Measurements from ENCODE around the gene POF1B.

Gene POF1B

GRCh38 chrX:85378461-85378860, 1.0 kb downstream of the POF1B start:
- TF ChIP-seq CTCF (IDR thresholded peaks at IDR 0.05; ENCODE audit: low read length) (no peak), EZH2 (optimal IDR thresholded peaks at IDR 0.05; ENCODE audit: low read depth, low read length) (no peak)

GRCh38 chrX:85375333-85375738, 4.1 kb downstream of the POF1B start:
- Histone ChIP-seq H2AFZ (ENCODE audit: low read length) (no peak overlapping the region), H3K9ac (ENCODE audit: low read length) (no peak overlapping the region), H3K9me3 (replicated peaks; ENCODE audit: insufficient read depth, low read length) (no peaks in the 10 kb centered on the region), H3K9me2 (replicated peaks; ENCODE audit: insufficient read depth, low read length) (no peaks in the 10 kb centered on the region), H3K4me2 (ENCODE audit: low read depth, low read length) (no peak overlapping the region), H3K4me1 (ENCODE audit: low read length) (no peaks in the 10 kb centered on the region), H3K79me2 (ENCODE audit: low read length) (no peaks in the 10 kb centered on the region), H3K4me3 (ENCODE audit: low read length) (no peak overlapping the region), H4K20me1 (ENCODE audit: insufficient read depth, low read length) (no peaks in the 10 kb centered on the region), H3K27me3 (replicated peaks; ENCODE audit: insufficient read depth, low read length) (no peaks in the 10 kb centered on the region), H3K27ac (ENCODE audit: low read length) (no peak overlapping the region), H3F3A (ENCODE audit: insufficient read depth, low read length) (no peaks in the 10 kb centered on the region), H3K36me3 (replicated peaks; ENCODE audit: insufficient read depth, low read length) (no peaks in the 10 kb centered on the region)
- TF ChIP-seq CTCF (IDR thresholded peaks at IDR 0.05; ENCODE audit: low read length) = no peak
- TF ChIP-seq EZH2phosphoT487 (IDR thresholded peaks at IDR 0.05; ENCODE audit: low read length) = no peak
- no peak for TF ChIP-seq EZH2 (optimal IDR thresholded peaks at IDR 0.05; ENCODE audit: low read depth, low read length)
- no peak for DNase-seq

More at GRCh38 chrX:85378461-85378860, 1.0 kb downstream of the POF1B start:
- H3K4me1 ChIP-seq (ENCODE audit: low read length) = no peaks in the 10 kb centered on the region
- H3K36me3 ChIP-seq (replicated peaks; ENCODE audit: insufficient read depth, low read length) = no peaks in the 10 kb centered on the region
- no peak for DNase-seq
- no peak overlapping the region for H3K27ac ChIP-seq (ENCODE audit: low read length)
- no peaks in the 10 kb centered on the region for H3K9me3 ChIP-seq (replicated peaks; ENCODE audit: insufficient read depth, low read length)
- no peak overlapping the region for H3K4me3 ChIP-seq (ENCODE audit: low read length)
- no peak overlapping the region for H2AFZ ChIP-seq (ENCODE audit: low read length)
- no peaks in the 10 kb centered on the region for H3K9me2 ChIP-seq (replicated peaks; ENCODE audit: insufficient read depth, low read length)
- no peaks in the 10 kb centered on the region for H3K27me3 ChIP-seq (replicated peaks; ENCODE audit: insufficient read depth, low read length)
- no peak overlapping the region for H3K4me2 ChIP-seq (ENCODE audit: low read depth, low read length)
- H3K9ac ChIP-seq (ENCODE audit: low read length) = no peak overlapping the region
- H3K79me2 ChIP-seq (ENCODE audit: low read length) = no peaks in the 10 kb centered on the region
- no peaks in the 10 kb centered on the region for H3F3A ChIP-seq (ENCODE audit: insufficient read depth, low read length)
- no peaks in the 10 kb centered on the region for H4K20me1 ChIP-seq (ENCODE audit: insufficient read depth, low read length)

GRCh38 chrX:85365370-85365995, 14.0 kb downstream of the POF1B start:
- H4K20me1 ChIP-seq (ENCODE audit: insufficient read depth, low read length) = no peaks in the 10 kb centered on the region
- H3K27me3 ChIP-seq (replicated peaks; ENCODE audit: insufficient read depth, low read length) = no peaks in the 10 kb centered on the region
- H3K4me1 ChIP-seq (ENCODE audit: low read length) = no peaks in the 10 kb centered on the region
- no peak overlapping the region for H3K27ac ChIP-seq (ENCODE audit: low read length)
- no peak for TF ChIP-seq CTCF (IDR thresholded peaks at IDR 0.05; ENCODE audit: low read length)
- no peak for TF ChIP-seq EZH2phosphoT487 (IDR thresholded peaks at IDR 0.05; ENCODE audit: low read length)
- TF ChIP-seq EZH2 (optimal IDR thresholded peaks at IDR 0.05; ENCODE audit: low read depth, low read length) = no peak
- H3K9ac ChIP-seq (ENCODE audit: low read length) = no peak overlapping the region
- no peak for DNase-seq
- H3K36me3 ChIP-seq (replicated peaks; ENCODE audit: insufficient read depth, low read length) = no peaks in the 10 kb centered on the region
- H3K9me2 ChIP-seq (replicated peaks; ENCODE audit: insufficient read depth, low read length) = no peaks in the 10 kb centered on the region
- H3K79me2 ChIP-seq (ENCODE audit: low read length) = no peaks in the 10 kb centered on the region
- no peaks in the 10 kb centered on the region for H3K9me3 ChIP-seq (replicated peaks; ENCODE audit: insufficient read depth, low read length)
- H3F3A ChIP-seq (ENCODE audit: insufficient read depth, low read length) = no peaks in the 10 kb centered on the region
- H3K4me3 ChIP-seq (ENCODE audit: low read length) = no peak overlapping the region
- no peak overlapping the region for H3K4me2 ChIP-seq (ENCODE audit: low read depth, low read length)
- H2AFZ ChIP-seq (ENCODE audit: low read length) = no peak overlapping the region
